ENCODE data around the gene RNF182.

Gene RNF182

DNA sequence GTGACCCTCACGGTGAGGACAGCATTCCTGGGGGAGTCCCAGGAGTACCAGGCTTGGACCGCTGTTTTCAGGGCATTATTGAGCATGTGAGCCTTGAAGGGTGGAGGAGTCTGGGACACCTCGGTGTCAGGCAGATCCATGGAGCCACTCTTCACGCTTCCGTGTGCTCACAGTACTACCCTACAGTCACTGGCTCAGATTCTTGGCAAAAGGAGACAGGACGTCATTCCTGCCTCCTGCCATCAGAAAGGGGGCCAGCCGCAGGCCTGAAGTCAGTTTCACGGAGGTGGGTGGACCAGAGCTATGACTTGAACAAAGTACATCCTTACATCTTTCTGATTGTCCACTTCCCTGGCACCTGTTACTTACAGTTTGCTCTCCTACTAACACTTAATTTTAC, 103.9 kb downstream of the RNF182 start:
- DNase-seq (ENCODE audit: low read depth in 4 of 4, low spot score in 1 of 4), result no peak

DNA sequence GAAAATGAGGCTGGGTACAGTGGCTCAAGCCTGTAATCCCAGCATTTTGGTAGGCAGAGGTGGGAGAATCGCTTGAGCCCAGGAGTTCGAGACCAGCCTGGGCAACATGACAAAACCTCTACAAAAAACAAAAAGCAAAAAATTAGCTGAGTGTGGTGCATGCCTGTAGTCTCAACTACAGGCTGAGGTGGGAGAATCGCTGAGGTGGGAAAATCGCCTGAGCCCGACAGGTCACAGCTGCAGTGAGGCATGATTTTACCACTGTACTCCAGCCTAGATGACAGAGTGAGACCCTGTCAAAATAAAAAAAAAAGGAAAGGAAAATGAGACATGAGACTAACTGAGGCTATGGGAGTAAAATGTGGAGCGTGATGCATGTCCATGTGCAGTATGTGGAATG, 104.9 kb downstream of the RNF182 start:
- DNase-seq (ENCODE audit: low read depth in 4 of 4, low spot score in 1 of 4), result no peak
